HG03521 (cell line): Measurements from ENCODE around the gene CCDC7.
"Not testable (repeated sequence)": the region's sequence is repeated elsewhere in the genome, so short reads cannot be mapped to it uniquely, and the experiment has no call there.

Experiments used
- ATAC-seq: cut with Tn5 transposase; IDR thresholded peaks from one replicate; pipeline ENCODE4 v1.9.1; 2021; ENCODE audit warnings: mild to moderate bottlenecking, moderate library complexity; ENCODE audit not compliant: unreplicated experiment

The CCDC7 gene

GRCh38 chr10:32687546-32687945, 241.6 kb downstream of the CCDC7 start:
- ATAC-seq: no peak

GRCh38 chr10:32692174-32692573, 246.2 kb downstream of the CCDC7 start:
- ATAC-seq: no peak

GRCh38 chr10:32693441-32693979, 247.6 kb downstream of the CCDC7 start:
- no peak for ATAC-seq

GRCh38 chr10:32699683-32700082, 253.7 kb downstream of the CCDC7 start:
- ATAC-seq: not testable (repeated sequence)

- no peak for ATAC-seq
These were observed 267.6 kb downstream of the CCDC7 start for GRCh38 chr10:32713560-32713959.

- no peak for ATAC-seq
These were observed 285.6 kb downstream of the CCDC7 start for GRCh38 chr10:32731527-32731926.

GRCh38 chr10:32738958-32739357, 293.0 kb downstream of the CCDC7 start:
- ATAC-seq: no peak

- no peak for ATAC-seq
These were observed 298.4 kb downstream of the CCDC7 start for GRCh38 chr10:32744321-32744720.

GRCh38 chr10:32746869-32747268, 300.9 kb downstream of the CCDC7 start:
- ATAC-seq: no peak

- no peak for ATAC-seq
These were observed 305.6 kb downstream of the CCDC7 start for GRCh38 chr10:32751582-32751981.

GRCh38 chr10:32754900-32755299, 309.0 kb downstream of the CCDC7 start:
- not testable (repeated sequence) for ATAC-seq

- ATAC-seq: no peak
These were observed 325.3 kb downstream of the CCDC7 start for GRCh38 chr10:32771217-32771616.

- ATAC-seq: no peak
These were observed 327.2 kb downstream of the CCDC7 start for GRCh38 chr10:32773105-32773504.

- no peak for ATAC-seq
These were observed 341.0 kb downstream of the CCDC7 start for GRCh38 chr10:32786968-32787367.

- ATAC-seq: no peak
These were observed 341.8 kb downstream of the CCDC7 start for GRCh38 chr10:32787690-32788284.

GRCh38 chr10:32788359-32788758, 342.4 kb downstream of the CCDC7 start:
- no peak for ATAC-seq

GRCh38 chr10:32790483-32790882, 344.5 kb downstream of the CCDC7 start:
- ATAC-seq: no peak

- no peak for ATAC-seq
These were observed 347.1 kb downstream of the CCDC7 start for GRCh38 chr10:32793033-32793432.

GRCh38 chr10:32795598-32796183, 349.8 kb downstream of the CCDC7 start:
- ATAC-seq: no peak

GRCh38 chr10:32797393-32797792, 351.5 kb downstream of the CCDC7 start:
- not testable (repeated sequence) for ATAC-seq

GRCh38 chr10:32846974-32847373, 401.0 kb downstream of the CCDC7 start:
- ATAC-seq: no peak

GRCh38 chr10:32851301-32851700, 405.4 kb downstream of the CCDC7 start:
- ATAC-seq: no peak

- no peak for ATAC-seq
These were observed 408.5 kb downstream of the CCDC7 start for GRCh38 chr10:32854435-32854834.
